Activated CD4-positive, alpha-beta T cell treated with anti-CD3 and anti-CD28 coated beads, Interleukin-2, amount 10 ng/mL, durations not matched to agents 7 days and 5 days (primary cell): ENCODE data around the gene ZNF407. TPM values are rescaled to one million over a fixed set of nuclear protein-coding genes. Genes with fewer than 3 reads are reported as not detected.

ENCODE experiments used
- CTCF ChIA-PET: fragments of 350-600 bp; sonication (Branson Sonifier 250); formaldehyde crosslinking; loops from one replicate; lab custom pipeline; 2021; ENCODE audit warnings: antibody characterized with exemption; lab: Charles Lee
- POLR2A ChIA-PET: fragments of 350-600 bp; sonication (Branson Sonifier 250); formaldehyde crosslinking; loops from one replicate; lab custom pipeline; 2021; ENCODE audit warnings: antibody characterized with exemption; lab: Charles Lee
- DNase-seq: peaks from one replicate; pipeline ENCODE4 v3.0.0-alpha.2; 2020
- H3K27ac Mint-ChIP-seq: one replicate; pipeline ENCODE4 v1.8.0; 2021; ENCODE audit warnings: mild to moderate bottlenecking, moderate library complexity, mixed read lengths
- H3K27me3 Mint-ChIP-seq: one replicate; pipeline ENCODE4 v1.8.0; 2021; ENCODE audit warnings: mixed read lengths
- H3K36me3 Mint-ChIP-seq: one replicate; pipeline ENCODE4 v1.8.0; 2021; ENCODE audit warnings: low read depth, mixed read lengths
- H3K4me1 Mint-ChIP-seq: one replicate; pipeline ENCODE4 v1.8.0; 2021; ENCODE audit warnings: mixed read lengths
- H3K4me3 Mint-ChIP-seq: one replicate; pipeline ENCODE4 v1.8.0; 2021; ENCODE audit warnings: mild to moderate bottlenecking, moderate library complexity, mixed read lengths
- H3K9me3 Mint-ChIP-seq: one replicate; pipeline ENCODE4 v1.8.0; 2021; ENCODE audit warnings: mixed read lengths
- total RNA-seq, 2 experiments: library from RNA; stranded (reverse); gene quantifications; one replicate each; pipeline ENCODE4 v1.2.3, GENCODE V29; 2021

The ZNF407 gene
- total RNA-seq, 2 experiments from 2014 or later, result 19.3 TPM

- H3K27ac Mint-ChIP-seq, result no peak overlapping the region
- no peak overlapping the region for H3K4me3 Mint-ChIP-seq
- H3K9me3 Mint-ChIP-seq, result no peaks in the 10 kb centered on the region
- POLR2A ChIA-PET, result no interaction called here
- H3K36me3 Mint-ChIP-seq, result no peaks in the 10 kb centered on the region
- H3K27me3 Mint-ChIP-seq, result no peaks in the 10 kb centered on the region
- DNase-seq, result no peak
- H3K4me1 Mint-ChIP-seq, result peaks cover 14% of the 10 kb centered on the region
- CTCF ChIA-PET, result no interaction called here
Observed at GRCh38 chr18:74797577-74798151, 200.0 kb downstream of the ZNF407 start.

GRCh38 chr18:74799542-74799941 lies 201.9 kb downstream of the ZNF407 start:
- H3K27ac Mint-ChIP-seq, result no peak overlapping the region
- no peak overlapping the region for H3K4me3 Mint-ChIP-seq
- H3K4me1 Mint-ChIP-seq, result peaks cover 14% of the 10 kb centered on the region
- POLR2A ChIA-PET, result no interaction called here
- no peaks in the 10 kb centered on the region for H3K27me3 Mint-ChIP-seq
- CTCF ChIA-PET, result no interaction called here
- DNase-seq, result no peak
- H3K36me3 Mint-ChIP-seq, result no peaks in the 10 kb centered on the region
- no peaks in the 10 kb centered on the region for H3K9me3 Mint-ChIP-seq

GRCh38 chr18:74800098-74800497 lies 202.4 kb downstream of the ZNF407 start:
- no peaks in the 10 kb centered on the region for H3K9me3 Mint-ChIP-seq
- H3K27ac Mint-ChIP-seq, result no peak overlapping the region
- DNase-seq, result no peak
- ChIA-PET POLR2A (no interaction called here), CTCF (no interaction called here)
- no peak overlapping the region for H3K4me3 Mint-ChIP-seq
- no peaks in the 10 kb centered on the region for H3K36me3 Mint-ChIP-seq
- peaks cover 14% of the 10 kb centered on the region for H3K4me1 Mint-ChIP-seq
- no peaks in the 10 kb centered on the region for H3K27me3 Mint-ChIP-seq

- no peak overlapping the region for H3K27ac Mint-ChIP-seq
- DNase-seq, result no peak
- no peak overlapping the region for H3K4me3 Mint-ChIP-seq
- ChIA-PET POLR2A (no interaction called here), CTCF (interaction anchor here (0.9 kb wide), 1 partner anchor 34 kb away, joined by 3 read pairs; no protein-coding TSS in a partner anchor)
- no peaks in the 10 kb centered on the region for H3K36me3 Mint-ChIP-seq
- H3K4me1 Mint-ChIP-seq, result peaks cover 16% of the 10 kb centered on the region
- no peaks in the 10 kb centered on the region for H3K27me3 Mint-ChIP-seq
- no peaks in the 10 kb centered on the region for H3K9me3 Mint-ChIP-seq
Observed at GRCh38 chr18:74803117-74803516, 205.4 kb downstream of the ZNF407 start.

GRCh38 chr18:74803769-74804168 lies 206.1 kb downstream of the ZNF407 start:
- H3K36me3 Mint-ChIP-seq, result no peaks in the 10 kb centered on the region
- DNase-seq, result no peak
- H3K4me1 Mint-ChIP-seq, result peaks cover 9% of the 10 kb centered on the region
- ChIA-PET POLR2A (no interaction called here), CTCF (no interaction called here)
- no peak overlapping the region for H3K27ac Mint-ChIP-seq
- no peak overlapping the region for H3K4me3 Mint-ChIP-seq
- H3K9me3 Mint-ChIP-seq, result no peaks in the 10 kb centered on the region
- no peaks in the 10 kb centered on the region for H3K27me3 Mint-ChIP-seq

GRCh38 chr18:74804677-74805076 lies 207.0 kb downstream of the ZNF407 start:
- Mint-ChIP-seq H3K9me3 (no peaks in the 10 kb centered on the region), H3K36me3 (no peaks in the 10 kb centered on the region), H3K4me1 (peaks cover 9% of the 10 kb centered on the region), H3K27ac (no peak overlapping the region), H3K27me3 (no peaks in the 10 kb centered on the region), H3K4me3 (no peak overlapping the region)
- no peak for DNase-seq
- ChIA-PET POLR2A (no interaction called here), CTCF (no interaction called here)

- Mint-ChIP-seq H3K27me3 (no peaks in the 10 kb centered on the region), H3K36me3 (no peaks in the 10 kb centered on the region)
- no peak for DNase-seq
Observed at GRCh38 chr18:74806073-74806472, 208.4 kb downstream of the ZNF407 start.

GRCh38 chr18:74806700-74807416 lies 209.2 kb downstream of the ZNF407 start:
- H3K4me1 Mint-ChIP-seq, result peaks cover 9% of the 10 kb centered on the region

More at GRCh38 chr18:74806073-74806472, 208.4 kb downstream of the ZNF407 start:
- ChIA-PET POLR2A (no interaction called here), CTCF (no interaction called here)
- no peaks in the 10 kb centered on the region for H3K9me3 Mint-ChIP-seq
- H3K4me1 Mint-ChIP-seq, result peaks cover 9% of the 10 kb centered on the region
- H3K27ac Mint-ChIP-seq, result no peak overlapping the region
- H3K4me3 Mint-ChIP-seq, result no peak overlapping the region

GRCh38 chr18:74817576-74817975 lies 219.9 kb downstream of the ZNF407 start:
- Mint-ChIP-seq H3K27me3 (no peaks in the 10 kb centered on the region), H3K4me1 (peaks cover 2% of the 10 kb centered on the region), H3K4me3 (no peak overlapping the region), H3K27ac (no peak overlapping the region), H3K9me3 (peaks cover 8% of the 10 kb centered on the region), H3K36me3 (peaks cover 12% of the 10 kb centered on the region)
- ChIA-PET CTCF (no interaction called here), POLR2A (no interaction called here)
- DNase-seq, result no peak

More at GRCh38 chr18:74806700-74807416, 209.2 kb downstream of the ZNF407 start:
- no peaks in the 10 kb centered on the region for H3K36me3 Mint-ChIP-seq
- no peak overlapping the region for H3K4me3 Mint-ChIP-seq
- H3K9me3 Mint-ChIP-seq, result no peaks in the 10 kb centered on the region
- CTCF ChIA-PET, result interaction anchor here (0.6 kb wide), 1 partner anchor 52 kb away, joined by 3 read pairs; no protein-coding TSS in a partner anchor
- no peaks in the 10 kb centered on the region for H3K27me3 Mint-ChIP-seq
- H3K27ac Mint-ChIP-seq, result no peak overlapping the region
- POLR2A ChIA-PET, result no interaction called here
- DNase-seq, result no peak

GRCh38 chr18:74818516-74819175 lies 221.0 kb downstream of the ZNF407 start:
- peaks cover 16% of the 10 kb centered on the region for H3K36me3 Mint-ChIP-seq
- POLR2A ChIA-PET, result no interaction called here
- no peak overlapping the region for H3K4me3 Mint-ChIP-seq
- H3K9me3 Mint-ChIP-seq, result peaks cover 7% of the 10 kb centered on the region
- no peaks in the 10 kb centered on the region for H3K4me1 Mint-ChIP-seq
- CTCF ChIA-PET, result interaction anchor here (0.6 to 0.7 kb wide), 2 partner anchors 203 to 879 kb away, joined by 3 read pairs; no protein-coding TSS in a partner anchor
- H3K27ac Mint-ChIP-seq, result no peak overlapping the region
- no peaks in the 10 kb centered on the region for H3K27me3 Mint-ChIP-seq
- no peak for DNase-seq

- POLR2A ChIA-PET, result no interaction called here
- H3K27ac Mint-ChIP-seq, result no peak overlapping the region
Observed at GRCh38 chr18:74819433-74820059, 221.9 kb downstream of the ZNF407 start.

GRCh38 chr18:74820160-74820780 lies 222.6 kb downstream of the ZNF407 start:
- no peak overlapping the region for H3K27ac Mint-ChIP-seq
- DNase-seq, result no peak
- no peak overlapping the region for H3K4me3 Mint-ChIP-seq
- POLR2A ChIA-PET, result no interaction called here
- CTCF ChIA-PET, result interaction anchor here (1.0 kb wide), 1 partner anchor 14 kb away, joined by 3 read pairs; no protein-coding TSS in a partner anchor
- H3K36me3 Mint-ChIP-seq, result peaks cover 20% of the 10 kb centered on the region
- H3K9me3 Mint-ChIP-seq, result peaks cover 8% of the 10 kb centered on the region
- no peaks in the 10 kb centered on the region for H3K27me3 Mint-ChIP-seq
- H3K4me1 Mint-ChIP-seq, result no peaks in the 10 kb centered on the region

More at GRCh38 chr18:74819433-74820059, 221.9 kb downstream of the ZNF407 start:
- Mint-ChIP-seq H3K4me3 (no peak overlapping the region), H3K27me3 (no peaks in the 10 kb centered on the region), H3K9me3 (peaks cover 8% of the 10 kb centered on the region), H3K36me3 (peaks cover 20% of the 10 kb centered on the region), H3K4me1 (no peaks in the 10 kb centered on the region)
- no peak for DNase-seq
- CTCF ChIA-PET, result interaction anchor here (1.0 kb wide), 1 partner anchor 15 kb away, joined by 3 read pairs; no protein-coding TSS in a partner anchor
